ENCODE results near the gene GPR179.
"Not testable (repeated sequence)": the region's sequence is repeated elsewhere in the genome, so short reads cannot be mapped to it uniquely, and the experiment has no call there.

The GPR179 gene

GRCh38 chr17:38322897-38323296 lies 20.9 kb downstream of the GPR179 start:
- DNase-seq (ENCODE audit: low spot score in 2 of 2) (no peak), ATAC-seq (ENCODE audit: low read depth) (no peak)
- Mint-ChIP-seq H3K27ac (no peak overlapping the region), H3K4me3 (no peak overlapping the region), H3K9me3 (no peaks in the 10 kb centered on the region), H3K36me3 (peaks cover 19% of the 10 kb centered on the region), H3K27me3 (no peaks in the 10 kb centered on the region), H3K4me1 (peaks cover 7% of the 10 kb centered on the region)

- Mint-ChIP-seq H3K27ac (no peak overlapping the region), H3K27me3 (no peaks in the 10 kb centered on the region), H3K9me3 (no peaks in the 10 kb centered on the region)
These were observed 21.5 kb downstream of the GPR179 start for GRCh38 chr17:38322156-38322779.

GRCh38 chr17:38320482-38320881 lies 23.3 kb downstream of the GPR179 start:
- Mint-ChIP-seq H3K4me1 (peaks cover 2% of the 10 kb centered on the region), H3K27me3 (no peaks in the 10 kb centered on the region), H3K27ac (no peak overlapping the region), H3K9me3 (no peaks in the 10 kb centered on the region), H3K36me3 (peaks cover 24% of the 10 kb centered on the region), H3K4me3 (no peak overlapping the region)
- ATAC-seq (ENCODE audit: low read depth) (no peak), DNase-seq (ENCODE audit: low spot score in 2 of 2) (no peak)

More at GRCh38 chr17:38322156-38322779, 21.5 kb downstream of the GPR179 start:
- Mint-ChIP-seq H3K4me1 (peaks cover 7% of the 10 kb centered on the region), H3K36me3 (peaks cover 19% of the 10 kb centered on the region), H3K4me3 (no peak overlapping the region)
- peak; percentile 70 to 76 for DNase-seq (ENCODE audit: low spot score in 2 of 2)
- peak; percentile 83 for ATAC-seq (ENCODE audit: low read depth)

GRCh38 chr17:38317081-38317480 lies 26.7 kb downstream of the GPR179 start:
- Mint-ChIP-seq H3K36me3 (peaks cover 20% of the 10 kb centered on the region), H3K27ac (no peak overlapping the region), H3K27me3 (no peaks in the 10 kb centered on the region), H3K4me3 (no peak overlapping the region), H3K9me3 (no peaks in the 10 kb centered on the region), H3K4me1 (no peaks in the 10 kb centered on the region)
- ATAC-seq (ENCODE audit: low read depth), result no peak
- no peak for DNase-seq (ENCODE audit: low spot score in 2 of 2)

- DNase-seq (ENCODE audit: low spot score in 2 of 2), result no peak
- peaks cover 18% of the 10 kb centered on the region for H3K36me3 Mint-ChIP-seq
- H3K27me3 Mint-ChIP-seq, result no peaks in the 10 kb centered on the region
- no peak overlapping the region for H3K4me3 Mint-ChIP-seq
- no peak overlapping the region for H3K27ac Mint-ChIP-seq
- ATAC-seq (ENCODE audit: low read depth), result no peak
- no peaks in the 10 kb centered on the region for H3K9me3 Mint-ChIP-seq
- H3K4me1 Mint-ChIP-seq, result no peaks in the 10 kb centered on the region
These were observed 28.3 kb downstream of the GPR179 start for GRCh38 chr17:38315497-38315896.

- Mint-ChIP-seq H3K27ac (peak within 1 kb of the TSS; percentile 94), H3K4me3 (peak within 1 kb of the TSS; percentile 78)
- H3K4me1 Mint-ChIP-seq, H3K36me3 Mint-ChIP-seq, H3K9me3 Mint-ChIP-seq, H3K27me3 Mint-ChIP-seq: not testable (repeated sequence)
- ATAC-seq (ENCODE audit: low read depth), result peak; percentile 87
- peak; percentile 87 to 91 for DNase-seq (ENCODE audit: low spot score in 2 of 2)
These were observed 46.8 kb downstream of the GPR179 start, which contains the start of gene MRPL45 for GRCh38 chr17:38296834-38297517. Gene MRPL45 (plus strand): TSS chr17:38297168. CDS start chr17:38297184, 16 bp downstream.

- not testable (repeated sequence) for DNase-seq (ENCODE audit: low spot score in 2 of 2); H3K27me3 Mint-ChIP-seq; H3K36me3 Mint-ChIP-seq; ATAC-seq (ENCODE audit: low read depth); H3K27ac Mint-ChIP-seq; H3K4me1 Mint-ChIP-seq; H3K9me3 Mint-ChIP-seq
- H3K4me3 Mint-ChIP-seq, result peak overlapping the region; percentile 78
These were observed 48.0 kb downstream of the GPR179 start for GRCh38 chr17:38295602-38296365.

GRCh38 chr17:38289760-38290159 lies 54.0 kb downstream of the GPR179 start:
- not testable (repeated sequence) for H3K27me3 Mint-ChIP-seq; ATAC-seq (ENCODE audit: low read depth); H3K9me3 Mint-ChIP-seq; H3K4me1 Mint-ChIP-seq; H3K27ac Mint-ChIP-seq; H3K36me3 Mint-ChIP-seq; H3K4me3 Mint-ChIP-seq; DNase-seq (ENCODE audit: low spot score in 2 of 2)

- H3K4me3 Mint-ChIP-seq; H3K36me3 Mint-ChIP-seq; H3K4me1 Mint-ChIP-seq; DNase-seq (ENCODE audit: low spot score in 2 of 2); H3K9me3 Mint-ChIP-seq; H3K27ac Mint-ChIP-seq; ATAC-seq (ENCODE audit: low read depth); H3K27me3 Mint-ChIP-seq: not testable (repeated sequence)
These were observed 55.4 kb downstream of the GPR179 start for GRCh38 chr17:38288217-38288827.

- ATAC-seq (ENCODE audit: low read depth); H3K36me3 Mint-ChIP-seq; H3K4me1 Mint-ChIP-seq; H3K4me3 Mint-ChIP-seq; DNase-seq (ENCODE audit: low spot score in 2 of 2); H3K9me3 Mint-ChIP-seq; H3K27ac Mint-ChIP-seq; H3K27me3 Mint-ChIP-seq: not testable (repeated sequence)
These were observed 57.2 kb downstream of the GPR179 start for GRCh38 chr17:38286501-38287091.

- H3K4me3 Mint-ChIP-seq; DNase-seq (ENCODE audit: low spot score in 2 of 2); H3K36me3 Mint-ChIP-seq; H3K27ac Mint-ChIP-seq; H3K9me3 Mint-ChIP-seq; H3K27me3 Mint-ChIP-seq; H3K4me1 Mint-ChIP-seq; ATAC-seq (ENCODE audit: low read depth): not testable (repeated sequence)
These were observed 57.8 kb downstream of the GPR179 start for GRCh38 chr17:38285994-38286393.
